B cell (primary cell): Measurements from ENCODE around the gene ADAMTS16.

Experiments
- EZH2 ChIP-seq: IDR thresholded peaks from 2 replicates; pipeline ENCODE4 v1.6.1; 2012; ENCODE audit warnings: borderline replicate concordance, low read depth, mild to moderate bottlenecking, moderate library complexity, low read length; ENCODE audit not compliant: insufficient read depth, poor library complexity, severe bottlenecking
- TF ChIP-seq, protein P1 (sequence below): fragments of 200-600 bp; IDR thresholded peaks from one replicate; pipeline ENCODE4 v1.8.0; 2022; ENCODE audit warnings: antibody characterized with exemption, mild to moderate bottlenecking

DNA sequence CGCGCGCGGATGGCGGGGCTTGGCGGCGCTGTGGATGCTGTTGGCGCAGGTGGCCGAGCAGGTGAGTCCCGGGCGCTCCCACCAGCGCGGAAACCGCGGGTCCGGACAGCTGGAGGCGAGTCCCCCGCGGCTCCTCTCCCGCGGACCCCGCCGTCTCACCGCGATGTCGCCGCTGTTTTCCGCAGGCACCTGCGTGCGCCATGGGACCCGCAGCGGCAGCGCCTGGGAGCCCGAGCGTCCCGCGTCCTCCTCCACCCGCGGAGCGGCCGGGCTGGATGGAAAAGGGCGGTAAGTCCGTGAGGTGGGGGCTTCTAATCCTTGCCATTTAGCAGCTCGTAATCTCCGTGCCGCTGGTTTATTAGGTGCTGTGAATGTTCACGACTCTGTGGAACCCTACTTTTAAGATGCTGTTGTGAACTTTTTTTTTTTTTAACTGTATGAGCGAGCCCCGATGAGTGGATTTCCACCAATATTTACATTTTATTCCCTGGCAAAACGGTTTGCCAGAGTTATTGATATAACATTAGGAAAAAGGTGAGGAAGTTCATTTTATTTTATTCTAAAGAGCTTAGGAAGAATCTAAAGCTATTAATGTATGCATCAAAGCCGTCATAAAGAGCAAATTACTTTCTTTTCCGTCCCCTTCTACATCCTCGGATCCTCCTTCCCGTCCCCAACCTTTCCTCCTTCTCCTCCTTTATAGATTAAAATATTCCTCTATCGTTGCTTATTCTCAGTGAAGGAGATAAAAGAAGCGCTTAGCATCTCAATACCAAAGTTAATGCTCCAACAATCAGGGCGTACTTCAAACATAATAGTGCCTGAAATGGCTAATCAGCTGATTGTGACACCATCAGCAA is 579 bp downstream of the ADAMTS16 start:
- TF ChIP-seq, protein P1, sequence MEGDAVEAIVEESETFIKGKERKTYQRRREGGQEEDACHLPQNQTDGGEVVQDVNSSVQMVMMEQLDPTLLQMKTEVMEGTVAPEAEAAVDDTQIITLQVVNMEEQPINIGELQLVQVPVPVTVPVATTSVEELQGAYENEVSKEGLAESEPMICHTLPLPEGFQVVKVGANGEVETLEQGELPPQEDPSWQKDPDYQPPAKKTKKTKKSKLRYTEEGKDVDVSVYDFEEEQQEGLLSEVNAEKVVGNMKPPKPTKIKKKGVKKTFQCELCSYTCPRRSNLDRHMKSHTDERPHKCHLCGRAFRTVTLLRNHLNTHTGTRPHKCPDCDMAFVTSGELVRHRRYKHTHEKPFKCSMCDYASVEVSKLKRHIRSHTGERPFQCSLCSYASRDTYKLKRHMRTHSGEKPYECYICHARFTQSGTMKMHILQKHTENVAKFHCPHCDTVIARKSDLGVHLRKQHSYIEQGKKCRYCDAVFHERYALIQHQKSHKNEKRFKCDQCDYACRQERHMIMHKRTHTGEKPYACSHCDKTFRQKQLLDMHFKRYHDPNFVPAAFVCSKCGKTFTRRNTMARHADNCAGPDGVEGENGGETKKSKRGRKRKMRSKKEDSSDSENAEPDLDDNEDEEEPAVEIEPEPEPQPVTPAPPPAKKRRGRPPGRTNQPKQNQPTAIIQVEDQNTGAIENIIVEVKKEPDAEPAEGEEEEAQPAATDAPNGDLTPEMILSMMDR = no peak
- no peak for TF ChIP-seq EZH2
